Measurements from ENCODE around the gene THRSP.

GRCh38 chr11:78062671-78063070 is 990 bp upstream of the THRSP start:
- TF ChIP-seq ELF4 (IDR thresholded peaks at IDR 0.05) (no peak), FOXM1 (IDR thresholded peaks at IDR 0.05; ENCODE audit: borderline replicate concordance) (no peak), BHLHE40 (IDR thresholded peaks at IDR 0.05; ENCODE audit: borderline replicate concordance) (no peak), FOXA1 (IDR thresholded peaks at IDR 0.05) (no peak), ARNT (IDR thresholded peaks at IDR 0.05) (no peak), HDGF (IDR thresholded peaks at IDR 0.05; ENCODE audit: borderline replicate concordance) (no peak), FOXK2 (IDR thresholded peaks at IDR 0.05) (no peak), NFRKB (IDR thresholded peaks at IDR 0.05) (no peak), PKNOX1 (IDR thresholded peaks at IDR 0.05) (no peak), L3MBTL2 (conservative IDR thresholded peaks at IDR 0.05) (no peak), TARDBP (IDR thresholded peaks at IDR 0.05) (no peak)

All from HEK293T (cell line).